ENCODE data around the gene RPEL1.
"Not testable (repeated sequence)": the region's sequence is repeated elsewhere in the genome, so short reads cannot be mapped to it uniquely, and the experiment has no call there.

Gene RPEL1

DNA sequence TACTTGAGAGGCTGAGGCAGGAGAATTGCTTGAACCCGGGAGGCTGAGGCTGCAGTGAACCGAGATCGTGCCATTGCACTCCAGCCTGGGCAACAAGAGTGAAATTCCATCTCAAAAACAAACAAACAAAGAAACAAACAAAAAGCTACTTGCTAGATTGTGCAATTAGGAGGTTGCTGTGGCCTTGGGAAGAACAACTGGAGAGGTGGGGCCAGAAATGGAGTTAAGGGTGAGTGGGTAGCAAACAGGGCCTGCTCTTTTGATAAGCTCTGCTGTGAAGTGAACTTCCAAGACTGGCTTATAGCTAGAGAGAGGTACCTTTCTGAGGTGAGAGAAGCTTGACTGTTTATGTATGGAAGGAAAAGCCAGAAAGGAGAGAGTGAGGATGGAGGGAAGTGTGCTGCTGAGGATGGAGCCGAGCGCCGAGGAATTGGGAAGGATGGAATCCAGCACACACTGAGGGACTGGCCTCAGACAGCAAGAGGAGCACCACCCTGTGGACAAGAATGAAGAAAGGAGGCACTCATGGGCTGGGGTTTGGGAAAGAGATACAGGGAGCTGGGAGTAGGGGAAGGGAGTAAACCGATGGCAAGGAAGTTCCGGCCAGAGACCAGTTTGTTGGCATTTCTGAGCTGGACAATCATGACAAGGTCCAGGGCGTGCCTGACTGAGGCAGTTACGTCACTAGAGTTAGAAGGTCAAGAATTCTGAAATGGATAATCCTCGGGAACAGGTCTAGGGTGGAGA, 7.0 kb upstream of the RPEL1 start:
- DNase-seq = peak; percentile 18

DNA sequence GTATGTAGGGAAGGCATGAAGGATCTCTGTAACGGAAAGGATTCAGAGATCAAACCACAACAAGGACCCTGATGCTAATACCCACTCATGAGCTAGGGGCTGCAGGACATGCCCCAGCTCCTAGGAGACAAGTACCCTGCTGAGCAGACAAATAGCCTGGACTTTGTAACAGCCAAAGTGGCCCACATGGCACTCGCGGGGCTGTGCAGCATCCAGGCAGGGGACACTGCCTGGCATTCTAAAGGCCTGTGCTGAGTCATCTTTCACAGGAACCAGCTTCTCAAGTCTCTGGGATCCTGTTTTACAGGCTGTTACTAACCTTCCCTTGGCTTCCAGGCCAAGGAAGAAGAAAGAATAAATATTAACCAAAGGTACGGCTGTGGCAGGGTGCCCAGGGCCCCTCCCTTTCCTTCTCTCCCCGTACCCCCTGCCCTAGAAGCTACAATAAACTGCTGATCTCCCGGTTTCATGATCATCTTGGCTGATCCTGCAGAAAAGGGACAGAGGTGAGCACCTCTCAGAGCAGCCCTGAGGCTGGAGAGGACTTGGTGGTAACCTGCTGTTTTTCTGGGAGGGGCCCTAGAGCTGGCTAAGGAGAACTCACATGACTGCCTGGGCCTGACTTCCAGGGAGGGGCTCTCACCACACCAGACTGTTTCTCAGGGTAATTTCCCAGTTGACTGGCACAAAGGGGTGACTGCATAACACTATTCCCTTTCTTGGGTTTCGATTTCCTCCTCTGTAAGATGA, 4.2 kb upstream of the RPEL1 start:
- no peak for DNase-seq

DNA sequence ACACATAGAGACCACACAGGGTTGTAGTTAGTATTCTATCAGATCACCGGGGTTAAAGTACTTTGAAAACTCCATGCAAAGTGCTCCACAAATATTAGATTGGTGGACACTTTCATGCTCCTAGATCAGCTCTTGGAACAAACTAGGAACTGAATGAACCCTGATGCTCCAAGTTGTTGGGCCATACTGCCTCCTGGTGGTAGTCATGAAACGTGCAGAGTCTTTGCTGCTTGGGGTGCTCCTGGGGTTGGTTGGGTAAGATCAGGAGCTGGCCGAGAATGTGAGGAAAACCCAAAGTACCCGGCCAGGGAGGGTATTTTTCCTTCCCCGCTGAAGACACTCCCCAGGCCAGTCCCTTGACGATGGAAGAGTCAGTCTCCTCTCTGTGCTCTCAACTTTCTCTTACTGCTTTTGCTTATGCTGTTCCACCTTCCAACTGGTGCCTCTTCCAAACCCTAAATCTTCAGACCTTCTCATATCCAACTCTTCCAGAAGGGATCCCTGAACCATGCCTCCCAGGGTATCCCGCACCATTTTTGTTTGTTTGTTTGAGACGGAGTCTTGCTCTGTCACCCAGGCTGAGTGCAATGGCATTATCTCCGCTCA, 918 bp upstream of the RPEL1 start:
- DNase-seq = peak; percentile 66

DNA sequence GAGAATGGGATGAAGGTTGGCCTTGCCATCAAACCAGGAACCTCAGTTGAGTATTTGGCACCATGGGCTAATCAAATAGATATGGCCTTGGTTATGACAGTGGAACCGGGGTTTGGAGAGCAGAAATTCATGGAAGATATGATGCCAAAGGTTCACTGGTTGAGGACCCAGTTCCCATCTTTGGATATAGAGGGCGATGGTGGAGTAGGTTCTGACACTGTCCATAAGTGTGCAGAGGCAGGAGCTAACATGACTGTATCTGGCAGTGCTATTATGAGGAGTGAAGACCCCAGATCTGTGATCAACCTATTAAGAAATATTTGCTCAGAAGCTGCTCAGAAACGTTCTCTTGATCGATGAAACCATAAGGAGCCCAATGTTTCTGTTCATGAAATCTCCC, 637 bp downstream of the RPEL1 start:
- DNase-seq = no peak

DNA sequence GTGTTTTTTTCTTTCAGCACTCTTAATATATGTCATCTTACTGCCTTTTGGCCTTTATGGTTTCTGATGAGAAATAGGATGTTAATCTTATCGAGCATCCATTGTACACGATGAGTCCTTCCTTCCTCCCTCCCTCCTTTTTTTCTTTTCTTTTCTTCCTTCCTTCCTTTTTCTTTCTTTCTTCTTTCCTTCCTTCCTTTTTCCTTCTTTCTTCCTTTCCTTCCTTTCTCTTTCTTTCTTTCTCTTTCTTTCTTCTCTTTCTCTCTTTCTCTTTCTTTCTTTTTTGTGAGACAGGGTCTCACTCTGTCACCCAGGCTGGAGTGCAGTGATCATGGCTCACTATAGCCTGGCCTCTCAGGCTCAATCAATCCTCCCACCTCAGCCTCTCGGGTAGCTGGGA, 8.4 kb downstream of the RPEL1 start:
- no peak for DNase-seq

DNA sequence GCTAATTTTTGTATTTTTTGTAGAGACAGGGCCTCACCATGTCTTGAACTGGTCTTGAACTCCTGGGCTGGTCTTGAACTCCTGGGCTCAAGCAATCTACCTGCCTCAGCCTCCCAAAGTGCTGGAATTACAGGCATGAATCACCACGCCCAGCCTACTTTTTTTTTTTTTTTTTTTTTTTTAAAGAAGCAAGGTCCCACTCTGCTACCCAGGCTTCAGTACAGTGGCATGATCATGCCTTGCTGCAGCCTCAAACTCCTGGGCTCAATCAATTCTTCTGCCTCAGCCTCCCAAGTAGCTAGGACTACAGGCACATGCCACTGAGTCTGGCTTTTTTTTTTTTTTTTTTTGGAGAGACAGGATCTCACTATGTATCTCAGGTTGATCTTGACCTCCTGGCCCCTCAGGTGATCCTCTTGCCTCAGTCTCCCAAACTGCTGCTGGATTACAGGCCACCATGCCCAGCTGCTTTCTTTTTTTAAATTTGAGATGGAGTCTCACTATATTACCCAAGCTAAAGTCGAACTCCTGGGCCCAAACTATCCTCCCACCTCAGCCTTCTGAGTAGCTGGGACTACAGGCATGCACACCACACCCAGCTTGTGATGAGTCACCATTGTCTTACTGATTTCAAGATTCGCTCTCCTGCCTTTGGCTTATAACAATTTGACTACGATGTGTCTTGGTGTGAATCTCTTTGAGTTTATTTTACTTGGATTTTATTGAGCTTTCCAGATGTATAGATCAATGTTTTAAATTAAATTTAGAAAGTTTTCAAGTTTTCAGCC, 9.0 kb downstream of the RPEL1 start:
- no peak for DNase-seq

DNA sequence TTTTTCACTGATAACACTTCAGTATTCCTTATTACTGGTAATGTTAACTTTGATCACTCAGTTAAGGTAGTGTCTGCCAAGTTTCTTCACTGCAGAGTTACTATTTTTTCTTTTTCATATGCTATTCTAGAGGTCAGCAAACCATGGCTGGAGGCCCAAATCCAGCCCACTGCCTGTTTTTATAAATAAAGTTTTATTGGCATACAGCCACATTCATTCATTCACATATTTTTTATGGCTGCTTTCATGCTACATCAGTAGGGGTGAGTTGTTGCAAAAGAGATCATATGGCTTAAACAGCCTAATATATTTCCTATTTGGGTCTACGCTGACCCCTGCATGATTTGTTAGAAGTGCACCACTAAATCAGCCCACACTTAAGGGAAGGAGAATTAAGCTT, 10.9 kb downstream of the RPEL1 start:
- DNase-seq = no peak

DNA sequence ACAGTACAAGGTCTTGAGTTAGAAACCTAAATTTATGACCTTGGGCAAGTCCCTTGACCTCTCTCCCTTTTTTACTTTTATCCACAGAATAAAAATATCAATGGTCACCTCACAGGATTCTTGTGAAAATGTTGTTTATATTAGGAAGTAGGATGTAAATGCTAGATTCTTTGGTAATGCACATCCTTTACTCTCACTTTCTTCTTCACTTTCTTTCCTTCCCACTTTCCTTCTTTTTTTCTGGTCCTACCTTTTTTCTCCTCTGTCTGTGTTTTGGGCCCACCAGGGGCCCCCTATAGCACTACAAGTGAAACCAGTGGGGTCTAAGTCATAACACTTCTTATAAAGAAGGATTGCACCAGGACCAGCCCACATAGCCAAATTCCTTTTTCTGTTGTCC, 12.1 kb downstream of the RPEL1 start:
- no peak for DNase-seq

DNA sequence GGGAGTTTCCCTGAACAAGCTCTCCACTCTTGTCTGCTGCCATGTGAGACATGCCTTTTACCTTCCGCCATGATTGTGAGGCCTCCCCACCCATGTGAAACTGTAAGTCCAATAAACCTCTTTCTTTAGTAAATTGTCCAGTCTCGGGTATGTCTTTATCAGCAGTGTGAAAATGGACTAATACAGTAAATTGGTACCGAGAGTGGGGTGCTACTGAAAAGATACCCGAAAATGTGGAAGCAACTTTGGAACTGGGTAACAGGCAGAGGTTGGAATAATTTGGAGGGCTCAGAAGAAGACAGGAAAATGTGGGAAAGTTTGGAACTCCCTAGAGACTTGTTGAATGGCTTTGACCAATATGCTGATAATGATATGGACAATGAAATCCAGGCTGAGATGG, 13.2 kb downstream of the RPEL1 start:
- not testable (repeated sequence) for DNase-seq

DNA sequence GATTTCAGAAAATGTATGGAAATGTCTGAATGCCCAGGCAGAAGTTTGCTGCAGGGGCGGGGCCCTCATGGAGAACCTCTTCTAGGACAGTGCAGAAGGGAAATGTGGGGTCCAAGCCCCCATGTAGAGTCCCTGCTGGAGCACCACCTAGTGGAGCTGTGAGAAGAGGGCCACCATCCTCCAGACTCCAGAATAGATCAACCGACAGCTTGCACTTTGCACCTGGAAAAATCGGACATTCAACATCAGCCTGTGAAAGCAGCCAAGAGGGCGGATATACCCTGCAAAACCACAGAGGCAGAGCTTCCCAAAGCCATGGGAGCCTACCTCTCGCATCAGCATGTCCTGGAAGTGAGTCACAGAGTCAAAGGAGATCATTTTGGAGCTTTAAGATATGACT, 14.3 kb downstream of the RPEL1 start:
- no peak for DNase-seq

DNA sequence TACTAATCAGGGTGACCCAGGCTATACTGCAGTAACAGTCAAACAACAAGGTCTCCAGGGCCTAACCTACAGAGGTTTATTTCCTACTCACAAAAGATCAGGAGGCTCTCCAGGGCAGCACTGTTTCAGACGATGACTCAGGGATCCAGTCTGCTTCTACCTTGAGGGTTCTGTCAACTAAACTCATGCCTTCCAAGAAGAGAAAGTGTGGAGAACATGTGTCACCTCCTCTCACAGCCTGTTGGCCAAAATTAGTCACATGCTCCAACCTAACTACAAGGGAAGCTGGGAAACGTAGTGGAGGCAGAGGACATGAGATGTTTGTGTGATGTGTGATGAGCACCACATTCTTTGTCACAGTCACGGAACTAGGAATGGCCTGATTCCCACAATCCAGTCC, 16.5 kb downstream of the RPEL1 start:
- DNase-seq = no peak

DNA sequence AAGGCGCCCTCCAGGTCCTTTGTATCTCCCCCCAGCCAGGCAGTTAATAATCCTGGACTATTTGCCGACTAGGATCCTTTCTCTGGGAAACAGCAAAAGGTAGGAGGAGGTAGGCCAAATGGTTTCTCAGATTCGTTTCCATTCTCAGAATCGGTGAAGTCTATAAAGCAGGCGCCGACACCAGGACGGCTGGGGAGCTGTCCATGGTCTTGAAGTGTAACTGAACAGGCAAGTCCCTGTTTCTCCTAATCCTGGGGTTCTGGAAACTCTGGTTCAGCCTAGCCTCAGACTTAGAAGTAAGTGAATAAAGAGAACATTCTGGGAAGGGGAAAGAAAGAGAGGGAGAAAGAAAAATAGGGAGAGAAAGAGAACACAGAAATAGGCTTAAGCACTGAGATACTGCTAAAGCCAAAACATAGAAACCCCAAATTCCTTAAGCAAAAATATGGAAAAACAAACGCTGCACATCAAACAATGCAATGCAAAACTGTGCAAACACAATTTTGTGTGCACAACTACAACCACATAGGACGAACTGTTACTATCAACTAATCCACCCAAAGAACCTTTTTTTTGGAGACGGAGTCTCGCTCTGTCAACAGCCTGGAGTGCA, 20.1 kb downstream of the RPEL1 start:
- no peak for DNase-seq

DNA sequence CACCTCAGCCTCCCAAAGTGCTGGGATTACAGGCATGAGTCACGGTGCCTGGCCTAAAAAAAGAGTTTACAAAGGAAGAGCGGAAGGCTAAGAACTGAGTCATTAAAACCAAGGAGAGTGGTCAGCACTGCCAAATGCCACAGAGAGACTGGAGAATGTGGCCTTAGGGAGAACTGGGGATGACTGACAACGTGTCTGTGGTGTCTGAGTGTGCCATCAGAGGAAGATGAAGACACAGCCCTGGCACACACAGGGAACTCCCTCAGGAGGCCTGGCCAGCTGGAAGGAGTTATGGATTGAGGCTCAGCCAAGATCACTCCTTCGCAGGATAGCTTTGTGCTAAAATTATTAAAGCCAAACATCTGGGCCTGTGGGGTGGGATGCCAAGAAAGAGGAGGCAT, 27.4 kb downstream of the RPEL1 start:
- DNase-seq = no peak

DNA sequence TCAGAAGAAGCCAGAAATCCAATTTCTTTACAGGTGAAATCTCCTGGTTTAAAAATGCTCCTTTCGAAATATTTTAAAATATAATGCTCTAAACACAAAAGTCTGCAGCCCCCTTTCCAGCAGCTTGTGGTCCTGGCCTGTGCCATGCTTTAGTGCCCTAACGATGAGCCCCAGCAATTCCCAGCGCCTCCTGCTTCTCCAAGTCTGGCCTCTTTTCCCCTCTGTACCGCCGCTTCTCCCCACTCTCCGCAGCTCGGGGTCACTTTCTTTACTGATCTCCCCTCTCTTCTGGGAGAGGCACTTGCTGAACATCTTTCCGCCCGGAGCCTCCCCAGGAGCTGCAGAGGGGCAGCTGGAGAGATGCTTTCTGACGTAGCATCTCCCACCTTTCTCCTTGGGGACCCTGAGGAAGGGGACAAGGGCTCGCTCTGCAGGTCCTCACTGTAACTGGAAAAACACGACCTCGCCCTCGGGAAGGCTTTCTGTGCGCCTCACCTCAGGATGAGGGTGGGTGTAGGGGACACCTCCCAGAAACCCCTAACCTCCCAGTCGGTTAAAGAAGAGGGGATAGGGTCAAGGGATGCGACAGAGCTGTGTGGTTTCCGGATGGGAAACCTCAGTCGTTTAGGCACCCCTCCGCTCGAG, 30.7 kb downstream of the RPEL1 start:
- no peak for DNase-seq

DNA sequence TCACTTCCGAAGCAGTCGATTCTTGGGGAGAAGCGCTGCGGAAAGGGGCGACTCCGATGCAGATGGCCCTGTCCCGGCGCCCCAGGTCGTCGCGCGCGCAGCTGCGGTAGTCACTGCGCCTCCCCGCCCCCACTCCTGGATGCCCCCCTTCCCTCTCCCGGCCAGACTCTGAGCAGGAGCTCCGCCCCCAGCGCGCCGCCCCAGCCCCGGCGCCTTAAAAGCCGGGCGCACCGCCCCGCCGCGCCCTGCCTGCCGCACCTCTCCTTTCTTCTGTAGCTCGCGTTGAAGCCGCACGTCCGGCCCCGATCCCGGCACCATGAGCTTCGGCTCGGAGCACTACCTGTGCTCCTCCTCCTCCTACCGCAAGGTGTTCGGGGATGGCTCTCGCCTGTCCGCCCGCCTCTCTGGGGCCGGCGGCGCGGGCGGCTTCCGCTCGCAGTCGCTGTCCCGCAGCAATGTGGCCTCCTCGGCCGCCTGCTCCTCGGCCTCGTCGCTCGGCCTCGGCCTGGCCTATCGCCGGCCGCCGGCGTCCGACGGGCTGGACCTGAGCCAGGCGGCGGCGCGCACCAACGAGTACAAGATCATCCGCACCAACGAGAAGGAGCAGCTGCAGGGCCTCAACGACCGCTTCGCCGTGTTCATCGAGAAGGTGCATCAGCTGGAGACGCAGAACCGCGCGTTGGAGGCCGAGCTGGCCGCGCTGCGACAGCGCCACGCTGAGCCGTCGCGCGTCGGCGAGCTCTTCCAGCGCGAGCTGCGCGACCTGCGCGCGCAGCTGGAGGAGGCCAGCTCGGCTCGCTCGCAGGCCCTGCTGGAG, 31.4 kb downstream of the RPEL1 start, which contains the start of gene INA:
Gene INA, plus strand, starts transcription at position 243 of the 817 bp plus-strand sequence. Its CDS starts 74 bp downstream, at position 317.
- DNase-seq = peak; percentile 86

DNA sequence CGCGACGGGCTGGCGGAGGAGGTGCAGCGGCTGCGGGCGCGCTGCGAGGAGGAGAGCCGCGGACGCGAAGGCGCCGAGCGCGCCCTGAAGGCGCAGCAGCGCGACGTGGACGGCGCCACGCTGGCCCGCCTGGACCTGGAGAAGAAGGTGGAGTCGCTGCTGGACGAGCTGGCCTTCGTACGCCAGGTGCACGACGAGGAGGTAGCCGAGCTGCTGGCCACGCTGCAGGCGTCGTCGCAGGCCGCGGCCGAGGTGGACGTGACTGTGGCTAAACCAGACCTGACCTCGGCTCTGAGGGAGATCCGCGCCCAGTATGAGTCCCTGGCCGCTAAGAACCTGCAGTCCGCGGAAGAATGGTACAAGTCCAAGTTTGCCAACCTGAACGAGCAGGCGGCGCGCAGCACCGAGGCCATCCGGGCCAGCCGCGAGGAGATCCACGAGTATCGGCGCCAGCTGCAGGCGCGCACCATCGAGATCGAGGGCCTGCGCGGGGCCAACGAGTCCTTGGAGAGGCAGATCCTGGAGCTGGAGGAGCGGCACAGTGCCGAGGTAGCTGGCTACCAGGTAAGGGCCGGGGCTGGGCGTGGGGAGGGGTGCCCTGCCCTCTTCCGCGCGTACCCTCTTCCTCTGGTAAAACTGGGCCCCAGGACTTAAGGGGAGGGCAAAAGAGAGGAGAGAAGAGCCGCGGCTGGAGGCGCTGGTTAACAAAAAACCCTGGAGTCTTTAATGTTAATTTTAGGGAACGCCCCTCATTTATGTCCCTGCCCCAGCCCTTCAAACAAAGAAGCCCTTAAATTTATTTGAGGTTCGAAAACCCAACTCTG, 32.2 kb downstream of the RPEL1 start:
- peak; percentile 68 for DNase-seq

DNA sequence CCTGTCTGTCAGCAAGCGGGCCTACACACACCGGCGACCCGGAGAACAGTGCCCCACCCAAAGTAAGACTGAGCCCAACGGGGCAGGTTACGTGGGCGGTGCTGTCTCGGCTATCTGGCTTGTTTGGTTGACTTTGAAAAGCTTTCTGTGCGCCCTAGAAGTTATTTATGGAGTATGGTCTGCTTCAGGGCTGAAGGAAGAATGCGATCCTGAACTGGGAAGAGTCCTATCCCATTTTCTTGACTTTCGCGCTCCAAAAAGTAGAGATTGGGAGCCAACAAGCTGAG, 32.8 kb downstream of the RPEL1 start:
- no peak for DNase-seq

DNA sequence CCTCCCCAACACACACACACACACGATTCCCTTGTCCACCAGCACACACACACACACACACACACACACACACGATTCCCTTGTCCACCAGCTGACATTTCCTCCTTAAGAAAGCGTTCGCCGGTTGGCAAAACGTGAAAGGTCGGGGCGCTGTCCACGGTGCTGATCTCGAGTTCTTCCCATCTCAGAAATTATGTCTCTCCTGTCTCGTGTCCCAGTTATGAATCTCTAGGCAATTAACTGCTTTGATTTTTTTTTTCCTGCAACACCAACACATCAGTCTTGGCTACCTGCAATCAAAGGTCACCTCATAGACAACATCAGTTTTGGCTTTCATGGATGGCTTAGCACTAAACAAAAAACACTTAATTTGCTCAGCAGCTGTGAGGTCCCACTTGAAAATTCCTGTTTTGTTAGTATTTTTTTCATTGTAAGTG, 33.2 kb downstream of the RPEL1 start:
- DNase-seq = peak; percentile 12

DNA sequence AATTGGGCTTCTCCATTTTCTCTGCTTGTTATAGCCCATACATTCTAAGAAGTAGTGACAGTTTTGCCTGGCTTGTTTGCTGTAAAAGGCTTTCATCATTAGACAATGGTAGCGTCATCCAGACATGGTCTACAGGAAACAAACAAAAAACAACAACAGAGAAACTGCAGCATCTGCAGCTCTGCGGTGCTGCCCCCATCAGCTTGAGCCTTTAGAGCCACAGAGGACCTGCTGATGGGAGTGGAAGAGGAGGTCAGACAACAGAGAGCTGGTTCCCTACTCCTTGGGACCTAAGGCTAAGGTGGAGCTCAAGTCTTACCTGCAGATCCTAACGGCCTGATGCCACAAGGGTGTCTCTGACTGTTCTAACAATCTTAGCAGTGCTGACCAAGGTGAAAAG, 34.3 kb downstream of the RPEL1 start:
- no peak for DNase-seq

DNA sequence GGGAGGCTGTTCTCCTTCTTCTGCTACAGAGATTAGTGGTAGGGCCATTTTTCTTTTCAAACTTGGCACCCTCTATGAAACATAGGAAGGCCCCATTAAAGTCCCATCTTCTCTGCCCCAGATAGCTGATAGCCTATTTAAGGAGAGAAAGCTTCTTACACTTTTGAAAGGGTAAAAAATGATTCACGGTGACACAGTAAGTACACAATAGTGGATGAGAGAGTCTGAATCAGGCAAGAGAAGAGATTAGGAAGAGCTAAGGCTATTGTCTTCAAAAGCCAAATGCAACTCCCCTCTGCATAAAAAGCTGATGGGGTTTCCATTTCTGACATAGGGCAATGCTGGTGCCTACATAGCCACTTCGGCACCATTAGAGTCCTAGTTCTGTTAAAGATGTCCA, 34.8 kb downstream of the RPEL1 start:
- DNase-seq = no peak

DNA sequence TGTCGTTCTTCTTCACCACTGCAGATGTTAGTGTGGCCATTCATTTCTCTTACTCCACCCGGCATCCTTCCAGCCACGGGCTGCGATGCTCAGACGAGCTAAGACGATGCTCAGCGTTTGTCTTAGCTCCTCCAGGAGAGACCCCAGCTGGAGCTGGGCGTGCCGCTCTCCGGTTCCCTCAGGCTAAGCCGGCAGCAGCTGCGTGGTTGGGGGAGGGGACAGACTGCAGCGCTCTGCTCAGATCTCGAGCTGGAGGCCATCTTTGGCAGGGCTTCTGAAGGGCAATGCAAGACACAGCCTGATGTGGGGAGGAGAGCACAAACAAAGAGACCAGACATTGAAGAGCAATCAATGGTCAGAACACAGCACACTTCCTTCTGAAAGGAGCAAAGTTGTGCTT, 36.1 kb downstream of the RPEL1 start:
- peak; percentile 93 for DNase-seq
